Left ventricle myocardium inferior (tissue), 1 donor: ENCODE results near the gene TMEM207. TPM values are rescaled to one million over a fixed set of nuclear protein-coding genes. Genes with fewer than 3 reads are reported as not detected.

ENCODE experiments used
- DNase-seq: peaks from one replicate; pipeline ENCODE4 v3.0.0-alpha.2; 2020
- H3K27ac ChIP-seq: fragments of 200-600 bp; replicated peaks from 2 replicates; pipeline ENCODE4 v1.8.0; 2021
- H3K27me3 ChIP-seq: fragments of 200-600 bp; 2 replicates; pipeline ENCODE4 v1.8.0; 2021; ENCODE audit warnings: low read depth
- H3K36me3 ChIP-seq: fragments of 200-600 bp; 2 replicates; pipeline ENCODE4 v1.8.0; 2021
- H3K4me1 ChIP-seq: fragments of 200-600 bp; 2 replicates; pipeline ENCODE4 v1.8.0; 2021
- H3K4me3 ChIP-seq: fragments of 200-600 bp; 2 replicates; pipeline ENCODE4 v1.8.0; 2021; ENCODE audit warnings: mild to moderate bottlenecking, moderate library complexity
- H3K9me3 ChIP-seq: fragments of 200-600 bp; replicated peaks from 2 replicates; pipeline ENCODE4 v1.8.0; 2021
- intact Hi-C: fragments of 100-400 bp; cut with micrococcal nuclease; formaldehyde crosslinking; loops from one replicate; pipeline ENCODE4 v1.11.0; 2022
- total RNA-seq: library from RNA; stranded (reverse); fragmentation: NEBNext Ultra II Directional; extraction: Animal tissue kit (Norgen Biotek cat#: 25700); gene quantifications from one replicate; pipeline ENCODE4 v1.2.1, GENCODE V29; 2021
- TF ChIP-seq, protein P1 (sequence below): fragments of 200-600 bp; IDR thresholded peaks from 2 replicates; pipeline ENCODE4 v1.8.0; 2021; ENCODE audit warnings: antibody characterized with exemption, mild to moderate bottlenecking, borderline replicate concordance
- donor health status: DM: no; HTN: yes; CAD: no; lungs with severe emphysema.

TMEM207 gene
- total RNA-seq, 1 donor from 2014 or later: not detected

- no peak for DNase-seq
- H3K27me3 ChIP-seq: no peaks in the 10 kb centered on the region
- H3K4me3 ChIP-seq: no peak overlapping the region
- no peak overlapping the region for H3K27ac ChIP-seq
- intact Hi-C loops: no loop called here
- no peaks in the 10 kb centered on the region for H3K9me3 ChIP-seq
- no peaks in the 10 kb centered on the region for H3K36me3 ChIP-seq
- TF ChIP-seq, protein P1, sequence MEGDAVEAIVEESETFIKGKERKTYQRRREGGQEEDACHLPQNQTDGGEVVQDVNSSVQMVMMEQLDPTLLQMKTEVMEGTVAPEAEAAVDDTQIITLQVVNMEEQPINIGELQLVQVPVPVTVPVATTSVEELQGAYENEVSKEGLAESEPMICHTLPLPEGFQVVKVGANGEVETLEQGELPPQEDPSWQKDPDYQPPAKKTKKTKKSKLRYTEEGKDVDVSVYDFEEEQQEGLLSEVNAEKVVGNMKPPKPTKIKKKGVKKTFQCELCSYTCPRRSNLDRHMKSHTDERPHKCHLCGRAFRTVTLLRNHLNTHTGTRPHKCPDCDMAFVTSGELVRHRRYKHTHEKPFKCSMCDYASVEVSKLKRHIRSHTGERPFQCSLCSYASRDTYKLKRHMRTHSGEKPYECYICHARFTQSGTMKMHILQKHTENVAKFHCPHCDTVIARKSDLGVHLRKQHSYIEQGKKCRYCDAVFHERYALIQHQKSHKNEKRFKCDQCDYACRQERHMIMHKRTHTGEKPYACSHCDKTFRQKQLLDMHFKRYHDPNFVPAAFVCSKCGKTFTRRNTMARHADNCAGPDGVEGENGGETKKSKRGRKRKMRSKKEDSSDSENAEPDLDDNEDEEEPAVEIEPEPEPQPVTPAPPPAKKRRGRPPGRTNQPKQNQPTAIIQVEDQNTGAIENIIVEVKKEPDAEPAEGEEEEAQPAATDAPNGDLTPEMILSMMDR: no peak
- no peaks in the 10 kb centered on the region for H3K4me1 ChIP-seq
These were observed 5.0 kb downstream of the TMEM207 start for GRCh38 chr3:190444576-190445145.

DNA sequence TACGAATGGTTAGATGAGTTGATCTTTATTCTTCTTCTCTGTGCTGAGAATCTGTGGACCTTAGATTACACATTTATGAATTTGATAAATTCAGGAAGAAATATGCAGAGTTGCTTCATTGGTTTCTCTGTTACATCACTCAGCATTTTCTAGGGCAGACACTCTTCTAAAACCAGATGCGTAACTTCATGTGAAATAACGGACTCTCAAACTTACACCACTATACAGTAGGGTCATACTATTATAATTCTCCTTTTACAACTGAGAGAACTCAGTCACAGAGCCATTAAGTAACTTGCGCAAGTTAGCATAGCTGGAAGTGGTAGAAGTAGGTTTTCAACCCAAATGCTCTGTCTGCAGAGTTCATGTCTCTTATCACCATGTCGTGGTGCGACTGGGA lies 5.7 kb downstream of the TMEM207 start:
- H3K4me3 ChIP-seq: no peak overlapping the region
- H3K27ac ChIP-seq: no peak overlapping the region
- no peaks in the 10 kb centered on the region for H3K36me3 ChIP-seq
- no peaks in the 10 kb centered on the region for H3K27me3 ChIP-seq
- DNase-seq: no peak
- no peaks in the 10 kb centered on the region for H3K4me1 ChIP-seq
- TF ChIP-seq, protein P1: no peak
- no peaks in the 10 kb centered on the region for H3K9me3 ChIP-seq
- intact Hi-C loops: no loop called here

GRCh38 chr3:190443257-190443656 lies 6.4 kb downstream of the TMEM207 start:
- TF ChIP-seq, protein P1: no peak
- H3K27ac ChIP-seq: no peak overlapping the region
- H3K36me3 ChIP-seq: no peaks in the 10 kb centered on the region
- H3K4me3 ChIP-seq: no peak overlapping the region
- no peaks in the 10 kb centered on the region for H3K9me3 ChIP-seq
- intact Hi-C loops: no loop called here
- H3K27me3 ChIP-seq: no peaks in the 10 kb centered on the region
- no peaks in the 10 kb centered on the region for H3K4me1 ChIP-seq
- no peak for DNase-seq

DNA sequence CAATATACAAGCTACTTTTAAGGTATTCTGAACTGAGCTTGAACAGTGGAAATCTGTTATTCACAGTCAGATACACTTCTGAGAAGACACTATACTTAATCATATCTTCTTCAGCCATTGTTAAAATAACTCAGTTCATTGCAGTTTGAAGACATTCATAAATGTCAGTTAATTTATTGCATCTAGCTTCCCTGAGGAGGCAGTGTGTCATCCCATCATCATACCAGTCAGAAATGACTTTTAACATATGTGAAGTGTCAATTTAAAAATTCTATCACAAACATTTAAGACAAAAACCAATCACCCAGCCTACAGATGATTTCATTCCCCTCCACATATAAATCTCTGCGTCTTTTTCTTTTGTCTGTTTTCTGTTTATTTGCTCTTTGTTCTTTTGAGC lies 7.5 kb downstream of the TMEM207 start:
- intact Hi-C loops: no loop called here
- TF ChIP-seq, protein P1: no peak
- no peak overlapping the region for H3K4me3 ChIP-seq
- no peaks in the 10 kb centered on the region for H3K27me3 ChIP-seq
- H3K4me1 ChIP-seq: no peaks in the 10 kb centered on the region
- H3K27ac ChIP-seq: no peak overlapping the region
- no peaks in the 10 kb centered on the region for H3K9me3 ChIP-seq
- H3K36me3 ChIP-seq: no peaks in the 10 kb centered on the region
- DNase-seq: no peak

DNA sequence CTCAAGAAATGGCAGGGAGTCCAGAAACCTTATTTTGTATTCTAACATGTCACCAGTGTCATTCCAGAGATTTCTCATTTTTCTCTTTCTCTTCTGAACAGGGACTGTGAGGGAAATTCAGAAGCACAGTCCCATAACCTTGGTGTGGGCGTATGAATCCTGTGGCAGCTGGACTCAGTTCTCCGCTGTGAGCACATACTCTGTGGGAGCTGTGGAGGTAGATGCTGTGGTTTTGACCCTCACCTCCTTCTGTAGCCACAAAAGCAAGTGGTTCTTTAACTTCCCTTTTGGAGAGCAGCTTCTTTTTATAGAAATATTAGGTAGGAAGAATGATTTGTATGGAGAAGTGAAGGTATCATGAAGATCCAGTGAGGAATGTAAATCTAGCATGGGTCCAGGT lies 13.4 kb downstream of the TMEM207 start:
- H3K4me3 ChIP-seq: no peak overlapping the region
- H3K9me3 ChIP-seq: no peaks in the 10 kb centered on the region
- H3K4me1 ChIP-seq: no peaks in the 10 kb centered on the region
- intact Hi-C loops: no loop called here
- TF ChIP-seq, protein P1: no peak
- no peaks in the 10 kb centered on the region for H3K27me3 ChIP-seq
- no peak for DNase-seq
- H3K27ac ChIP-seq: no peak overlapping the region
- no peaks in the 10 kb centered on the region for H3K36me3 ChIP-seq
